ENCODE data around the gene ABITRAM.

DNA sequence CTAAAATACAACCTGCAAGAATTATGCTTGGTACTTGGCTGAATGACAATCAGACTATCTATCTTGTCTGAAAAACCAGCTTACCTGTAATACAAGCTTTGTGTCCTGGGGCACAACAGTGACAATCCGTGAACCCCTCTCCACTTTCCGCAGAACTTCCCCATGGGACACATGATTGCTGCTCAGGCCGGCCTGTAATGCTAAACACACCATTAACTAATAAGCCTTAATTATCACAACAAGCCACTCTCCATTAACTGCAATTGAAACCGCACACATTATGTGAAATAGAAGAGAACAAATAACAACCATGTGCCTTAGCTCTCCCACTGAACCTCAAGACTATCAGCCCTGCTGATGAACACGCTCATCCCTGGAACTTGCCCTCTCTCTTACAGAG, 34.0 kb upstream of the ABITRAM start:
- no peak for TF ChIP-seq CTCF (conservative IDR thresholded peaks at IDR 0.05)
- TF ChIP-seq EZH2 (IDR thresholded peaks at IDR 0.05; ENCODE audit: low read depth), result no peak

Measured in PC-9 (cell line).